OCI-LY7 (cell line): ENCODE data around the gene SLC25A33. TPM values are rescaled to one million over a fixed set of nuclear protein-coding genes. Genes with fewer than 3 reads are reported as not detected.
A peak's percentile ranks its signal among the peaks of the same experiment; 100 is the strongest.

ENCODE experiments used
- BruUV-seq: library from RNA; stranded (reverse); fragments of 400-500 nt; replicated peaks from 2 replicates; lab custom pipeline; 2021; lab: Mats Ljungman, UMichigan
- CTCF ChIA-PET: fragments of 300-600 bp; sonication (Branson Sonifier 250); formaldehyde crosslinking; loops from one replicate; lab custom pipeline; 2022; ENCODE audit warnings: antibody characterized with exemption; ENCODE audit not compliant: unreplicated experiment; lab: Charles Lee
- POLR2A ChIA-PET: fragments of 300-600 bp; sonication (Branson Sonifier 250); formaldehyde crosslinking; loops from one replicate; lab custom pipeline; 2022; ENCODE audit warnings: antibody characterized with exemption; lab: Charles Lee
- DNase-seq: peaks from one replicate; pipeline ENCODE4 v3.0.0-alpha.2; 2015; ENCODE audit warnings: low spot score
- H2AFZ ChIP-seq: fragments of 200-600 bp; sonication (generic), shearing (Covaris generic); 2 replicates; pipeline ENCODE4 v1.6.1; 2014; ENCODE audit warnings: mild to moderate bottlenecking, antibody characterized with exemption, low read length, moderate library complexity
- H3K27ac ChIP-seq: fragments of 200-600 bp; sonication (generic); 2 replicates; pipeline ENCODE4 v1.5.1; 2014; ENCODE audit warnings: mixed run types, low read depth, mild to moderate bottlenecking, moderate library complexity, low read length, inconsistent platforms; ENCODE audit not compliant: poor library complexity, severe bottlenecking
- H3K36me3 ChIP-seq: fragments of 200-600 bp; sonication (generic); 2 replicates; pipeline ENCODE4 v1.6.1; 2014; ENCODE audit warnings: mild to moderate bottlenecking, antibody characterized with exemption, low read length, moderate library complexity, mixed read lengths; ENCODE audit not compliant: insufficient read depth
- H3K4me1 ChIP-seq: fragments of 200-600 bp; sonication (generic); 2 replicates; pipeline ENCODE4 v1.5.1; 2014; ENCODE audit warnings: mild to moderate bottlenecking, low read length; ENCODE audit not compliant: insufficient read depth, poor library complexity, severe bottlenecking
- H3K4me2 ChIP-seq: fragments of 200-600 bp; sonication (generic); 2 replicates; pipeline ENCODE4 v1.6.1; 2014; ENCODE audit warnings: mild to moderate bottlenecking, low read length
- H3K4me3 ChIP-seq: fragments of 200-600 bp; sonication (generic); 2 replicates; pipeline ENCODE4 v1.5.1; 2014; ENCODE audit warnings: mild to moderate bottlenecking, low read depth, low read length; ENCODE audit not compliant: poor library complexity, severe bottlenecking
- H3K79me2 ChIP-seq: fragments of 200-600 bp; sonication (generic); 2 replicates; pipeline ENCODE4 v1.6.1; 2016; ENCODE audit warnings: low read depth, mild to moderate bottlenecking, low read length, moderate library complexity, mixed read lengths; ENCODE audit not compliant: insufficient read depth
- H3K9me2 ChIP-seq: fragments of 200-600 bp; sonication (generic); 2 replicates; pipeline ENCODE4 v1.6.1; 2016; ENCODE audit warnings: mild to moderate bottlenecking, low read length, mixed read lengths; ENCODE audit not compliant: insufficient read depth
- H3K9me3 ChIP-seq: fragments of 200-600 bp; sonication (generic); 2 replicates; pipeline ENCODE4 v1.6.1; 2014; ENCODE audit warnings: mild to moderate bottlenecking, mixed run types, low read length, mixed read lengths
- H4K20me1 ChIP-seq: fragments of 200-600 bp; sonication (generic); 2 replicates; pipeline ENCODE4 v1.6.1; 2014; ENCODE audit warnings: mild to moderate bottlenecking, antibody characterized with exemption, low read length, moderate library complexity, mixed read lengths; ENCODE audit not compliant: insufficient read depth
- EZH2phosphoT487 ChIP-seq: fragments of 200-600 bp; sonication (generic); IDR thresholded peaks from 2 replicates; pipeline ENCODE4 v1.6.1; 2018; ENCODE audit warnings: low read depth, borderline replicate concordance, mild to moderate bottlenecking, mixed run types, antibody characterized with exemption, low read length, moderate library complexity, mixed read lengths
- intact Hi-C: fragments of 100-400 bp; cut with micrococcal nuclease; formaldehyde crosslinking; loops from one replicate; pipeline ENCODE4 v1.10.0; 2022; ENCODE audit not compliant: unreplicated experiment
- total RNA-seq, 2 experiments: library from RNA; depleted of rRNA in 1 of 2; stranded (reverse); fragments of >200 nt in 1 of 2; shearing (Covaris generic) in 1 of 2; gene quantifications; 2 replicates each; pipeline ENCODE4 v1.2.3, GENCODE V29; 2014 to 2022
- TF ChIP-seq, protein P1 (sequence below): fragments of 200-600 bp; sonication (generic); conservative IDR thresholded peaks from 2 replicates; pipeline ENCODE4 v1.5.1; 2014; ENCODE audit warnings: mild to moderate bottlenecking, antibody characterized with exemption, low read length, moderate library complexity, mixed read lengths

Gene SLC25A33
- total RNA-seq, 2 experiments from 2014 or later, result 15.1 to 16.5 TPM

DNA sequence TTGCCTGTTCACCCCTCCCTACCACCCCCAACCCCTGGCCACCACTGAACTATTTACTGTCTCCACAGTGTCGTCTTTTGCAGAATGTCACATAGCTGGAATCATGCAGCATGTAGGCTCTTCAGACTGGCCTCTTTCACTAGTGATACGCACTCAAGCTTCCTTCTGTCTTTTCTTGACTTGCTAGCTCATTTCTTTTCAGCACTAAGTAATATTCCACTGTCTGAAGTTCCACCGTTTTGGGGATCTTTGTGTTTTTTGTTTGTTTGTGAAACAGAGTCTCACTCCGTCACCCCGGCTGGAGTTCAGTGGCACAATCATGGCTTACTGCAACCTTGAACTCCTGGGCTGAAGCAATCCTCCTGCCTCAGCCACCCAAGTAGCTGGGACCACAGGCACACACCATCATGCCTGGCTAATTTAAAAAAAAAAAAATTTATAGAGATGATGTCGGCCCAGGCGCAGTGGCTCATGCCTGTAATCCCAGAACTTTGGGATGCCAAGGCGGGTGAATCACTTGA is 43.4 kb upstream of the SLC25A33 start:
- TF ChIP-seq, protein P1, sequence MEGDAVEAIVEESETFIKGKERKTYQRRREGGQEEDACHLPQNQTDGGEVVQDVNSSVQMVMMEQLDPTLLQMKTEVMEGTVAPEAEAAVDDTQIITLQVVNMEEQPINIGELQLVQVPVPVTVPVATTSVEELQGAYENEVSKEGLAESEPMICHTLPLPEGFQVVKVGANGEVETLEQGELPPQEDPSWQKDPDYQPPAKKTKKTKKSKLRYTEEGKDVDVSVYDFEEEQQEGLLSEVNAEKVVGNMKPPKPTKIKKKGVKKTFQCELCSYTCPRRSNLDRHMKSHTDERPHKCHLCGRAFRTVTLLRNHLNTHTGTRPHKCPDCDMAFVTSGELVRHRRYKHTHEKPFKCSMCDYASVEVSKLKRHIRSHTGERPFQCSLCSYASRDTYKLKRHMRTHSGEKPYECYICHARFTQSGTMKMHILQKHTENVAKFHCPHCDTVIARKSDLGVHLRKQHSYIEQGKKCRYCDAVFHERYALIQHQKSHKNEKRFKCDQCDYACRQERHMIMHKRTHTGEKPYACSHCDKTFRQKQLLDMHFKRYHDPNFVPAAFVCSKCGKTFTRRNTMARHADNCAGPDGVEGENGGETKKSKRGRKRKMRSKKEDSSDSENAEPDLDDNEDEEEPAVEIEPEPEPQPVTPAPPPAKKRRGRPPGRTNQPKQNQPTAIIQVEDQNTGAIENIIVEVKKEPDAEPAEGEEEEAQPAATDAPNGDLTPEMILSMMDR, result no peak
- no peak for TF ChIP-seq EZH2phosphoT487
- POLR2A ChIA-PET, result interaction anchor here (0.9 kb wide), 2 partner anchors 40 to 76 kb away, joined by 3 read pairs; no protein-coding TSS in a partner anchor
- H3K9me2 ChIP-seq, result no peaks in the 10 kb centered on the region
- CTCF ChIA-PET, result interaction anchor here (0.6 to 1.3 kb wide), 6 partner anchors 20 to 229 kb away, joined by 3 to 4 read pairs (median 4); no protein-coding TSS in a partner anchor
- intact Hi-C loops, result loop anchor here (1.0 to 2.0 kb wide), 2 partner anchors 43 to 77 kb away; partner anchors contain the start of gene SLC25A33
- H3K4me3 ChIP-seq, result peak overlapping the region; percentile 62
- no TSS peak for BruUV-seq
- H3K4me1 ChIP-seq, result peaks cover 9% of the 10 kb centered on the region
- peak overlapping the region; percentile 91 for H2AFZ ChIP-seq
- no peak for DNase-seq
- no peak overlapping the region for H3K27ac ChIP-seq
- no peaks in the 10 kb centered on the region for H3K9me3 ChIP-seq
- H3K79me2 ChIP-seq, result no peaks in the 10 kb centered on the region
- peak overlapping the region; percentile 85 for H3K4me2 ChIP-seq
- no peaks in the 10 kb centered on the region for H4K20me1 ChIP-seq
- no peaks in the 10 kb centered on the region for H3K36me3 ChIP-seq

DNA sequence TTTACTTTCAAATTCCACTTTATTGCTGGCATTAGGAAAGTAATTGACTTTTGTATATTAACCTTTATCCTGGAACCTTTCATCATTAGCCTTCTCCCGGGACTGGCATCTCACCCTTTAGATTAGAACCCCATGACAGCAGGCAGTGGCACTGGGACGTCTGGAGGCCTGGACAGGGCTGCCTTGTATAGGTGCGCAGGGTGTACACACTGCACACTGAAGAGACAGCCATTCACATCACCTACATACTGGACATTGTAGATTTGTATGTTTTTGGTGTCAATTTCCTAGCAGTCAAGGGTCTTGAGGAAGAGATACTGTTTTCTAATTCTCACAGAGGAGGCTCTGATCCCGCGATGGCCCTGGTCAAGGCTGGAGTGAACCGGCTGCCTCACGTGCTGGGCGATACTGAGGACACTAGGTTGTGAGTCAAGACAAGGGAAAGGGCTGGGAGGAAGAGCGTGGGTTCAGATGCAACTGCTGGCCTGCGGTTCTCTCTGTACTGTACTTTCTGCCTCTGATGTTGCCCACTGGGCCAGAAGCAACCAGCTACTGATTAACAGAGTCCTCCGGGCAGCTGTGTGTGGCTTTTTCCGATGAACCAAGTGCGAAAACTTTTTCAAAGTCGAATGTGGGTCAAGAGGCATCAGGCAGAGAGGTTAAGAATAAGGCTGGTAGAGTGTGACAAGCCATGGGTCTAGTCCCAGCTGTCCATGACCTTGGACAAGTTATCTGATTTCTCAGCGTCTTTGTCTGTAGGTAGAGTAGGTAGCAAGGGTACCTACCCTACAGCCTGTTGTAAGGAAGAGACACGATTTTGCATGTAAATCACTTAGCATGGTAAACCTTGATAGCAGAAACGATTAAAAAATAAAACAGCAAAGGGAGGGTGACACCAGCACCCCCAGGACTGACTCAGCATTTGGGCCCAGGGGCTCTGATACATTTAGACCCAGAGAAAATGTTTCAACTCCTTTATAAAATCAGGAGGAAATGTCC is 38.2 kb upstream of the SLC25A33 start:
- ChIA-PET POLR2A (no interaction called here), CTCF (no interaction called here)
- DNase-seq, result no peak
- H3K4me2 ChIP-seq, result no peak overlapping the region
- TF ChIP-seq, protein P1, result no peak
- TF ChIP-seq EZH2phosphoT487, result no peak
- no TSS peak for BruUV-seq
- no peak overlapping the region for H2AFZ ChIP-seq
- H3K4me3 ChIP-seq, result no peak overlapping the region
- H3K9me2 ChIP-seq, result no peaks in the 10 kb centered on the region
- H3K27ac ChIP-seq, result no peak overlapping the region
- no peaks in the 10 kb centered on the region for H3K4me1 ChIP-seq
- H3K79me2 ChIP-seq, result no peaks in the 10 kb centered on the region
- H3K9me3 ChIP-seq, result no peaks in the 10 kb centered on the region
- H4K20me1 ChIP-seq, result no peaks in the 10 kb centered on the region
- no peaks in the 10 kb centered on the region for H3K36me3 ChIP-seq
- intact Hi-C loops, result no loop called here
